Stimulated activated CD4-positive, alpha-beta T cell treated with anti-CD3 and anti-CD28 coated beads, Interleukin-4, amount 100 ng/mL, for 24 hours (primary cell): ENCODE measurements around the gene MYO1C.
A peak's percentile ranks its signal among the peaks of the same experiment; 100 is the strongest.
"Not testable (repeated sequence)": the region's sequence is repeated elsewhere in the genome, so short reads cannot be mapped to it uniquely, and the experiment has no call there.

ENCODE experiments used
- DNase-seq: peaks from one replicate; pipeline ENCODE4 v3.0.0-alpha.2; 2020

Gene MYO1C

GRCh38 chr17:1460233-1460632 is 32.3 kb downstream of the MYO1C start:
- DNase-seq, result no peak

DNA sequence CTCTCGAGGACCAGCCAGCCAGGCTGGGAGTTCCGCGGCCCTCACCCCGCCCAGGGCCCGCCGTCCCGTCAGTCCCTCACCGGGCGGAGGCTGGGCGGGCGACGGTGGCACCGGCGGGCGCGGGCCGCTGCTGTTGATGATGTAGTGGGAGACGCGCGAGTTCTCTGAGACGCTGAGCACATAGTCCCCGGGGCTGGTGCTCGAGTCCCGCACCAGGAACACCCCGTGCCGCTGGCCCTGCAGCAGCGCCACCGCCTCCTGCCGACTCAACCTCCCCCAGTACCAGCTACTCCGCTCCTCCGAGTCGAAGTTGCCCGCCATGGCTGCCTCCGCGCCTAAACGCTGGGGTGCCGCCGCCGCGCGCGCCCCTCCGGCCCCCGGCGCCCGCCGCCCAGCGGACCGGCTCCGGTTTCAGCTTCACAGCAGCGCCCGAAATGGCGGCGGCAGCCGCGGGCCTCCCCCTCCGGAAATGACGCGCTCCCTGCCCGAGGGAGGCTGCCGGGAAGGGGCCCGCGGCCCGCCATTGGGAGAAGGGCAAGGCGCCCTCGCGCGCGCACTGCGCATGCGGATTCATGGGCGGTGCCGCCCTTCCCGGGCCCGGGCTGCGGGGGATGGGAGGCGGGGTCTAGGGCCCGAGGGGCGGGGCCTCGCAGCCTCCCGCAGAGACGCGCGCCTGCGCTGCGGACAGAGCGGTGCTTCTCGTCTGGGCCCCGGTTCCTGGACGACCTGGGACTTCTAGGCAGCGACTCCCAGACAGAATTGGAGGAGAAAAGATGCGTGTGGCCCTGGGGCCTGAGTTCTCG is 36.5 kb downstream of the MYO1C start, which contains the start of gene CRK:
CRK (minus strand) TSS at position 436 of the 803 bp plus-strand sequence; CDS start at position 321, 115 bp downstream.
- DNase-seq, result peak; percentile 97

GRCh38 chr17:1455291-1455796 is 37.1 kb downstream of the MYO1C start:
- DNase-seq, result peak; percentile 45

- DNase-seq, result no peak
These were observed 37.9 kb downstream of the MYO1C start for GRCh38 chr17:1454541-1454940.

- not testable (repeated sequence) for DNase-seq
These were observed 38.8 kb downstream of the MYO1C start for GRCh38 chr17:1453694-1454093.

DNA sequence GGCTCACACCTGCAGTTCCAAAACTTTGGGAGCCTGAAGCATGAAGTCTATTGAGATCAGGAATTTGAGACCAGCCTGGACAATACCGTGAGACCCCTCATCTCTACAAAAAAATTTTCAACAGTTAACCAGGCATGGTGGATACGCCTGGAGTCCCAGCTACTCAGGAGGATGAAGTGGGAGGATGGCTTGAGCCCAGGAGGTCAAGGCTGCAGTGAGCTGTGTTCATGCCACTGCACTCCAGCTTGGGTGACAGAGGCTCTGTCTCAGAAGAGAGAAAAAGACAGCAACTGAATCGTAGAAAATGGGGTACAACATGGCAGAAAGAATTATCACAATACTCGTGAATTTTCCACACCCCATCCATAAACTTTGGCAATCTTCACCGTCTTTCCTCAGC is 39.6 kb downstream of the MYO1C start:
- DNase-seq, result no peak

DNA sequence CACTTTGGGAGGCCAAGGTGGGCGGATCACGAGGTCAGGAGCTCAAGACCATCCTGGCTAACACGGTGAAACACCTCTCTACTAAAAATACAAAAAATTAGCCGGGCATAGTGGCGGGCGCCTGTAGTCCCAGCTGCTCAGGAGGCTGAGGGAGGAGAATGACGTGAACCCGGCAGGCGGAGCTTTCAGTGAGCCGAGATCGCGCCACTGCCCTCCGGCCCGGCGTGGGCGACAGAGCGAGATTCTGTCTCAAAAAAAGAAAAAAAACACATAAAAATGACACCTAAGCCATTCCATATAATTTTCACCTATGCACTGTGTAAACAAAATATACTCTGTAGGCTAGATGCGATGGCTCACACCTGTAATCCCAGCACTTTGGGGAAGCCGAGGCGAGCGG is 42.2 kb downstream of the MYO1C start:
- not testable (repeated sequence) for DNase-seq

GRCh38 chr17:1449412-1449967 is 43.0 kb downstream of the MYO1C start:
- no peak for DNase-seq

GRCh38 chr17:1447052-1447451 is 45.4 kb downstream of the MYO1C start:
- DNase-seq, result no peak

DNA sequence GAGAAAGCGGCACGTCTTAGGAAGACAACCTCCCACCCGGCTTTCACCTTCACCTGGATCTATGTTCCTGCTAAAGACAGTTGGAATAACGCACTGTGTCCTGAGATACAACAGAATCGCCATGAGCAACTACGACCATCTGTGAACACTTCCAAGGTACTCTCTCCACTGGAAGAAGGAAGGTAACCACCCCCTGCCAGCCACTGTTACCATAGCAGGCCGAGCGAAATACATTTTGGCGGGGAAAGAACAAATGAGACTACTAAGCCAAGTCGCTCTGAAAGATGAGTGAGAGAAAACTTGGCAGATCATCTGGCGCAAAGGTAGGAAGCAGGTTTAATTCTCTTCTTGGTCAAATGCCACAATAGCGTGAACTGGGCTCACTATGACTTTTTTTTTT is 46.3 kb downstream of the MYO1C start:
- no peak for DNase-seq

GRCh38 chr17:1445695-1446094 is 46.8 kb downstream of the MYO1C start:
- not testable (repeated sequence) for DNase-seq

DNA sequence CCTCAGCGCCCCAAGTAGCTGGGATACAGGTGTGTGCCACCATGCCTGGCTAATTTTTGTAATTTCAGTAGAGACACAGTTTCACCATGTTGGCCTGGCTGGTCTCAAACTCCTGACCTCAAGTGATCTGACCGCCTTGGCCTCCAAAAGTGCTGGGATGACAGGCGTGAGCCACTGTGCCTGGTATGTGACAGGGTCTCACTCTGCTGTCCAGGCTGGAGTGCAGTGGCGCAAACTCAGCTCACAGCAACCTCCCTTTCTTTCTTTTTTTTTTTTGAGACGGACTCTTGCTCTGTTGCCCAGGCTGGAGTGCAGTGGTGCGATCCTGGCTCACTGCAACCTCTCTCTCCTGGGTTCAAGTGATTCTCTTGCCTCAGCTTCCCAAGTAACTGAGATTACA is 49.8 kb downstream of the MYO1C start:
- not testable (repeated sequence) for DNase-seq

DNA sequence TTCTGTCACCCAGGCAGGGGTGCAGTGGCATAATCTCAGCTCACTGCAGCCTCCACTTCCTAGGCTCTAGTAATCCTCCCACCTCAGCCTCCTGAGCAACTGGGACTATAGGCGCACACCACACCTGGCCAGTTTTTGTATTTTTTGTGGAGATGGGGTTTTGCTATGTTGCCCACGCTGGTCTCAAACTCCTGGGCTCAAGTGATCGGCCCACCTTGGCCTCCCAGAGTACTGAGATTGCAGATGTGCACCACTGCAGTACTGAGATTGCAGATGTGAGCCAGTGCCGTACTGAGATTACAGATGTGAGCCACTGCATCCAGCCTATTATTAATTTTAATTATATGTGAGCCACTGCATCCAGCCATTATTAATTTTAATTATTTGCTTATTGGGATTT is 50.3 kb downstream of the MYO1C start:
- no peak for DNase-seq

DNA sequence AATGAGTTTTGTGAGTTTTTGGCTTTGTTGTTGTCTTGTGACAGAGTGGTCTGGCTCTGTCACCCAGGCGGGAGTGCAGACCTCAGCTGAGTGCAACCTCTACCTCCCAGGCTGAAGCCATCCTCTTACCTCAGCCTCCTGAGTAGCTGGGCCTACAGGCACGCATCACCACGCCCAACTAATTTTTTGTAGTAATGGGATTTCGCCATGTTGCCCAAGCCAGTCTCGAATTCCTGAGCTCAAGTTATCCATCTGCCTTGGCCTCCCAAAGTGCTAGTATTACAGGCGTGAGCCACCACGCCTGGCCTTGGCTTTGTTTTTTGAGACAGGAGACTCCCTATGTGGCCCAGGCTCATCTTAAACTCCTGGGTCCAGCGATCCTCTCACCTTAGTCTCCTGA is 51.6 kb downstream of the MYO1C start:
- no peak for DNase-seq

GRCh38 chr17:1438593-1439083 is 53.8 kb downstream of the MYO1C start:
- DNase-seq, result no peak

DNA sequence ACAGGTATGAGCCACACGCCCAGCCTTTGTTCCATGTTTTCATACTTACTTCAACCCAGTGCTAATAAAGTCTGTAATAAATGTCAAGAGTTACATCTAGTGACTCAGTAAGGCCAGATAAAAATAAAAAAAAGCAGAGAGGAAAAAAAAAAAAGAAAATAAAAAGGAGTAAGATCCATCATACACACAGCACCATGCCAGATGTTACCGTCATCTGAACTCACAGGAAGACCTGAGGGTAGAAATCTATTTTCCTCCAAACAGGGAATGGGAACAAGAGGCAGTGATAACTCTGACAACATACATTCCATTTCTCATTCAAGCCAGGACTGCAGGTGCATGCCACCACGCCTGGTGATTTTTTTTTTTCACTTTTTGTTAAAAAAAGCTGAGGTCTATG is 57.2 kb downstream of the MYO1C start:
- no peak for DNase-seq

- no peak for DNase-seq
These were observed 58.3 kb downstream of the MYO1C start for GRCh38 chr17:1434150-1434549.

DNA sequence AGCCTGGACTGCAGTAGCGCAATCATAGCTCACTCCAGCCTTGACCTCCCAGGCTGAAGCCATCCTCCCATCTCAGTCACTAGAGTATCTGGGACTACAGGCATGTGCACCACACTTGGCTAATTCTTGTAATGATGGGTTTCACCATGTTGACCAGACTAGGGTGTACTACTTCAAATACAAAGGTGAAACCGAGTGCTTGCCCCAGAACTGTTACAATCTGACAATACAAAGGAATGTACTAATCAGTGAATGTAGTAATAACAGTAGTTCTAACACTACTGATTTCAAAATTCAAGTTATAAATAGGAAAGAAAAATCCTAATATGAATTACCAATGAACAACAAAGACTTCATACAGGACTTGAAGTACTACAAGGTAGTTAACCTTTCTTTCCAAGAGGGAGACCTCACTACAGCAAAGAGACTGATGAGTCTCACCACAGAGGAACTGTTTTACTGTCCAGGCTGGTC is 60.8 kb downstream of the MYO1C start:
- peak; percentile 7 for DNase-seq

GRCh38 chr17:1423456-1424135 is 68.9 kb downstream of the MYO1C start:
- no peak for DNase-seq

GRCh38 chr17:1422885-1423284 is 69.6 kb downstream of the MYO1C start:
- DNase-seq, result peak; percentile 6

GRCh38 chr17:1421470-1421869 is 71.0 kb downstream of the MYO1C start:
- DNase-seq, result no peak

DNA sequence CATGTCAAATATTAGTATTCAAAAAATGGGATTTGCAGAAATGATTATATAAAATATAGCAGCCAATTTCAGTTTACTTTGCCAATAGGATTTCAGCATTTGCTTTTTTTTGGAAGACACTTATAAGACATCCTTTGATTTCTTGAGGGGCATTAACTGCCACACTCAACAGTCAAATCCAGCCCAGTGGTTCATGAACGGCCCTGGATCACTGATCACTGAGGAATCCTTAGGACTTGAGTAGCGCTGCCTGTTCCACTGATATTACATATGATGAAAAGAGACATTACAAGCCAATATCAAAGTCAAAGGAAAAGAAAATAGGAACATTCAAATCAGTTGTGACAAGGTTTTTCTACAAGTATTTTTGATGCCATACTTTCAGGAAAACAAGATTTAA is 71.5 kb downstream of the MYO1C start:
- DNase-seq, result no peak

DNA sequence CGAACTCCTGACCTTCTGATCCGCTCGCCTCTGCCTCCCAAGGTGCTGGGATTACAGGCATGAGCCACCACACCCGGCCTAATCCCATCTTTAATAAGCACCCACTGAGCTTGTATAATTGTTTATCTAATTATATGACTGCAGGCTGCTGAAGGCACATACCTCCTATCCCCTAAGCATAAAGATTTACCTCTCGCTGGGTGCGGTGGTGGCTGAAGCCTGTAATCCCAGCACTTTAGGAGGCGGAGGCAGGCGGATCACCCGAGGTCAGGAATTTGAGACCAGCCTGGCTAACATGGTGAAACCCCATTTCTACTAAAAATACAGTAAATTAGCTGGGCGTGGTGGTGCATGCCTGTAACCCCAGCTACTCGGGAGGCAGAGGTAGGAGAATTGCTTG is 72.3 kb downstream of the MYO1C start:
- no peak for DNase-seq
